Activated CD4-positive, alpha-beta T cell treated with anti-CD3 and anti-CD28 coated beads for 1 hour (primary cell): ENCODE results near the gene MAPT.
"Not testable (repeated sequence)": the region's sequence is repeated elsewhere in the genome, so short reads cannot be mapped to it uniquely, and the experiment has no call there.

Experiments used
- DNase-seq: peaks from one replicate; pipeline ENCODE4 v3.0.0-alpha.2; 2020

MAPT gene

DNA sequence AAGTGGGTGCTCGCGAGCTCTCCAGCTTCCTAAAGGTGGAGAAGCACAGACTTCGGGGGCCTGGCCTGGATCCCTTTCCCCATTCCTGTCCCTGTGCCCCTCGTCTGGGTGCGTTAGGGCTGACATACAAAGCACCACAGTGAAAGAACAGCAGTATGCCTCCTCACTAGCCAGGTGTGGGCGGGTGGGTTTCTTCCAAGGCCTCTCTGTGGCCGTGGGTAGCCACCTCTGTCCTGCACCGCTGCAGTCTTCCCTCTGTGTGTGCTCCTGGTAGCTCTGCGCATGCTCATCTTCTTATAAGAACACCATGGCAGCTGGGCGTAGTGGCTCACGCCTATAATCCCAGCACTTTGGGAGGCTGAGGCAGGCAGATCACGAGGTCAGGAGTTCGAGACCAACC lies 102.8 kb downstream of the MAPT start:
- no peak for DNase-seq

- DNase-seq, result no peak
These were observed 103.3 kb downstream of the MAPT start for GRCh38 chr17:45997624-45998023.

GRCh38 chr17:45998987-45999899 lies 104.9 kb downstream of the MAPT start, which contains the start of gene STH:
Gene STH (plus strand): TSS chr17:45999250. CDS start chr17:45999280, 30 bp downstream.
- DNase-seq, result no peak

- DNase-seq, result no peak
These were observed 105.5 kb downstream of the MAPT start for GRCh38 chr17:45999900-46000290.

DNA sequence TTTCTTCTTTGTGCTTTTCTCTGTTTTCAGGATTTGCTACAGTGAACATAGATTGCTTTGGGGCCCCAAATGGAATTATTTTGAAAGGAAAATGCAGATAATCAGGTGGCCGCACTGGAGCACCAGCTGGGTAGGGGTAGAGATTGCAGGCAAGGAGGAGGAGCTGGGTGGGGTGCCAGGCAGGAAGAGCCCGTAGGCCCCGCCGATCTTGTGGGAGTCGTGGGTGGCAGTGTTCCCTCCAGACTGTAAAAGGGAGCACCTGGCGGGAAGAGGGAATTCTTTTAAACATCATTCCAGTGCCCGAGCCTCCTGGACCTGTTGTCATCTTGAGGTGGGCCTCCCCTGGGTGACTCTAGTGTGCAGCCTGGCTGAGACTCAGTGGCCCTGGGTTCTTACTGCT lies 105.9 kb downstream of the MAPT start:
- DNase-seq, result no peak

DNA sequence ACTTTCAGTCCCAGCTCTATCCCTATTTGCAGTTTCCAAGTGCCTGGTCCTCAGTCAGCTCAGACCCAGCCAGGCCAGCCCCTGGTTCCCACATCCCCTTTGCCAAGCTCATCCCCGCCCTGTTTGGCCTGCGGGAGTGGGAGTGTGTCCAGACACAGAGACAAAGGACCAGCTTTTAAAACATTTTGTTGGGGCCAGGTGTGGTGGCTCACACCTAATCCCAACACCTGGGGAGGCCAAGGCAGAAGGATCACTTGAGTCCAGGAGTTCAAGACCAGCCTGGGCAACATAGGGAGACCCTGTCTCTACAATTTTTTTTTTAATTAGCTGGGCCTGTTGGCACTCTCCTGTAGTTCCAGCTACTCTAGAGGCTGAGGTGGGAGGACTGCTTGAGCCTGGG lies 106.4 kb downstream of the MAPT start:
- DNase-seq, result no peak

DNA sequence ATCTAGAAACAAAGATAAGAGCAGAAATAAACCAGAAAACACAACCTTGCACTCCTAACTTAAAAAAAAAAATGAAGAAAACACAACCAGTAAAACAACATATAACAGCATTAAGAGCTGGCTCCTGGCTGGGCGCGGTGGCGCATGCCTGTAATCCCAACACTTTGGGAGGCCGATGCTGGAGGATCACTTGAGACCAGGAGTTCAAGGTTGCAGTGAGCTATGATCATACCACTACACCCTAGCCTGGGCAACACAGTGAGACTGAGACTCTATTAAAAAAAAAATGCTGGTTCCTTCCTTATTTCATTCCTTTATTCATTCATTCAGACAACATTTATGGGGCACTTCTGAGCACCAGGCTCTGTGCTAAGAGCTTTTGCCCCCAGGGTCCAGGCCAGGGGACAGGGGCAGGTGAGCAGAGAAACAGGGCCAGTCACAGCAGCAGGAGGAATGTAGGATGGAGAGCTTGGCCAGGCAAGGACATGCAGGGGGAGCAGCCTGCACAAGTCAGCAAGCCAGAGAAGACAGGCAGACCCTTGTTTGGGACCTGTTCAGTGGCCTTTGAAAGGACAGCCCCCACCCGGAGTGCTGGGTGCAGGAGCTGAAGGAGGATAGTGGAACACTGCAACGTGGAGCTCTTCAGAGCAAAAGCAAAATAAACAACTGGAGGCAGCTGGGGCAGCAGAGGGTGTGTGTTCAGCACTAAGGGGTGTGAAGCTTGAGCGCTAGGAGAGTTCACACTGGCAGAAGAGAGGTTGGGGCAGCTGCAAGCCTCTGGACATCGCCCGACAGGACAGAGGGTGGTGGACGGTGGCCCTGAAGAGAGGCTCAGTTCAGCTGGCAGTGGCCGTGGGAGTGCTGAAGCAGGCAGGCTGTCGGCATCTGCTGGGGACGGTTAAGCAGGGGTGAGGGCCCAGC lies 107.3 kb downstream of the MAPT start:
- no peak for DNase-seq

GRCh38 chr17:46002311-46002972 lies 108.1 kb downstream of the MAPT start:
- DNase-seq, result peak; percentile 61

DNA sequence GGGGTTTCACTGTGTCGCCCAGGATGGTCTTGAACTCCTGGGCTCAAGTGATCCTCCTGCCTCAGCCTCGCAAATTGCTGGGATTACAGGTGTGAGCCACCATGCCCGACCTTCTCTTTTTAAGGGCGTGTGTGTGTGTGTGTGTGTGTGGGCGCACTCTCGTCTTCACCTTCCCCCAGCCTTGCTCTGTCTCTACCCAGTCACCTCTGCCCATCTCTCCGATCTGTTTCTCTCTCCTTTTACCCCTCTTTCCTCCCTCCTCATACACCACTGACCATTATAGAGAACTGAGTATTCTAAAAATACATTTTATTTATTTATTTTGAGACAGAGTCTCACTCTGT lies 108.6 kb downstream of the MAPT start:
- DNase-seq, result no peak

GRCh38 chr17:46003907-46004748 lies 109.8 kb downstream of the MAPT start:
- DNase-seq, result no peak

DNA sequence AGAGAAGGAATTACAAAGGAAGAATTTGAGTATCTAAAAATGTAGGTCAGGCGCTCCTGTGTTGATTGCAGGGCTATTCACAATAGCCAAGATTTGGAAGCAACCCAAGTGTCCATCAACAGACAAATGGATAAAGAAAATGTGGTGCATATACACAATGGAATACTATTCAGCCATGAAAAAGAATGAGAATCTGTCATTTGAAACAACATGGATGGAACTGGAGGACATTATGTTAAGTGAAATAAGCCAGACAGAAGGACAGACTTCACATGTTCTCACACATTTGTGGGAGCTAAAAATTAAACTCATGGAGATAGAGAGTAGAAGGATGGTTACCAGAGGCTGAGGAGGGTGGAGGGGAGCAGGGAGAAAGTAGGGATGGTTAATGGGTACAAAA lies 111.7 kb downstream of the MAPT start:
- not testable (repeated sequence) for DNase-seq

GRCh38 chr17:46007461-46007965 lies 113.2 kb downstream of the MAPT start:
- no peak for DNase-seq

GRCh38 chr17:46008591-46008990 lies 114.2 kb downstream of the MAPT start:
- no peak for DNase-seq

DNA sequence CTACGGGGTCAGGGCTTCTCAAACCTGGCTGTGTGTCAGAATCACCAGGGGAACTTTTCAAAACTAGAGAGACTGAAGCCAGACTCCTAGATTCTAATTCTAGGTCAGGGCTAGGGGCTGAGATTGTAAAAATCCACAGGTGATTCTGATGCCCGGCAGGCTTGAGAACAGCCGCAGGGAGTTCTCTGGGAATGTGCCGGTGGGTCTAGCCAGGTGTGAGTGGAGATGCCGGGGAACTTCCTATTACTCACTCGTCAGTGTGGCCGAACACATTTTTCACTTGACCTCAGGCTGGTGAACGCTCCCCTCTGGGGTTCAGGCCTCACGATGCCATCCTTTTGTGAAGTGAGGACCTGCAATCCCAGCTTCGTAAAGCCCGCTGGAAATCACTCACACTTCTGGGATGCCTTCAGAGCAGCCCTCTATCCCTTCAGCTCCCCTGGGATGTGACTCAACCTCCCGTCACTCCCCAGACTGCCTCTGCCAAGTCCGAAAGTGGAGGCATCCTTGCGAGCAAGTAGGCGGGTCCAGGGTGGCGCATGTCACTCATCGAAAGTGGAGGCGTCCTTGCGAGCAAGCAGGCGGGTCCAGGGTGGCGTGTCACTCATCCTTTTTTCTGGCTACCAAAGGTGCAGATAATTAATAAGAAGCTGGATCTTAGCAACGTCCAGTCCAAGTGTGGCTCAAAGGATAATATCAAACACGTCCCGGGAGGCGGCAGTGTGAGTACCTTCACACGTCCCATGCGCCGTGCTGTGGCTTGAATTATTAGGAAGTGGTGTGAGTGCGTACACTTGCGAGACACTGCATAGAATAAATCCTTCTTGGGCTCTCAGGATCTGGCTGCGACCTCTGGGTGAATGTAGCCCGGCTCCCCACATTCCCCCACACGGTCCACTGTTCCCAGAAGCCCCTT lies 115.6 kb downstream of the MAPT start:
- no peak for DNase-seq

DNA sequence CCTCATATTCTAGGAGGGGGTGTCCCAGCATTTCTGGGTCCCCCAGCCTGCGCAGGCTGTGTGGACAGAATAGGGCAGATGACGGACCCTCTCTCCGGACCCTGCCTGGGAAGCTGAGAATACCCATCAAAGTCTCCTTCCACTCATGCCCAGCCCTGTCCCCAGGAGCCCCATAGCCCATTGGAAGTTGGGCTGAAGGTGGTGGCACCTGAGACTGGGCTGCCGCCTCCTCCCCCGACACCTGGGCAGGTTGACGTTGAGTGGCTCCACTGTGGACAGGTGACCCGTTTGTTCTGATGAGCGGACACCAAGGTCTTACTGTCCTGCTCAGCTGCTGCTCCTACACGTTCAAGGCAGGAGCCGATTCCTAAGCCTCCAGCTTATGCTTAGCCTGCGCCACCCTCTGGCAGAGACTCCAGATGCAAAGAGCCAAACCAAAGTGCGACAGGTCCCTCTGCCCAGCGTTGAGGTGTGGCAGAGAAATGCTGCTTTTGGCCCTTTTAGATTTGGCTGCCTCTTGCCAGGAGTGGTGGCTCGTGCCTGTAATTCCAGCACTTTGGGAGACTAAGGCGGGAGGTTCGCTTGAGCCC lies 116.3 kb downstream of the MAPT start:
- no peak for DNase-seq

- DNase-seq, result no peak
These were observed 117.6 kb downstream of the MAPT start for GRCh38 chr17:46011711-46012505.

- DNase-seq, result no peak
These were observed 118.2 kb downstream of the MAPT start for GRCh38 chr17:46012506-46013079.

GRCh38 chr17:46013127-46013501 lies 118.8 kb downstream of the MAPT start:
- DNase-seq, result no peak

DNA sequence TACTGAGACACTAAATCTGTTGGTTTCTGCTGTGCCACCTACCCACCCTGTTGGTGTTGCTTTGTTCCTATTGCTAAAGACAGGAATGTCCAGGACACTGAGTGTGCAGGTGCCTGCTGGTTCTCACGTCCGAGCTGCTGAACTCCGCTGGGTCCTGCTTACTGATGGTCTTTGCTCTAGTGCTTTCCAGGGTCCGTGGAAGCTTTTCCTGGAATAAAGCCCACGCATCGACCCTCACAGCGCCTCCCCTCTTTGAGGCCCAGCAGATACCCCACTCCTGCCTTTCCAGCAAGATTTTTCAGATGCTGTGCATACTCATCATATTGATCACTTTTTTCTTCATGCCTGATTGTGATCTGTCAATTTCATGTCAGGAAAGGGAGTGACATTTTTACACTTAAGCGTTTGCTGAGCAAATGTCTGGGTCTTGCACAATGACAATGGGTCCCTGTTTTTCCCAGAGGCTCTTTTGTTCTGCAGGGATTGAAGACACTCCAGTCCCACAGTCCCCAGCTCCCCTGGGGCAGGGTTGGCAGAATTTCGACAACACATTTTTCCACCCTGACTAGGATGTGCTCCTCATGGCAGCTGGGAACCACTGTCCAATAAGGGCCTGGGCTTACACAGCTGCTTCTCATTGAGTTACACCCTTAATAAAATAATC lies 119.3 kb downstream of the MAPT start:
- no peak for DNase-seq
